AG20443 (cell line): ENCODE results near the gene RAPGEF5.

Experiments used
- DNase-seq: peaks from one replicate; pipeline ENCODE4 v3.0.0; 2012; ENCODE audit warnings: low spot score, mixed read lengths

The RAPGEF5 gene

GRCh38 chr7:22356701-22357310 is at the start of gene RAPGEF5:
TSS of gene RAPGEF5 (minus strand) at chr7:22357154. CDS start at chr7:22357060, 94 bp downstream.
- peak; percentile 69 for DNase-seq

GRCh38 chr7:22406715-22407114 is 49.8 kb upstream of the RAPGEF5 start:
- DNase-seq: no peak

- DNase-seq: no peak
Measured at GRCh38 chr7:22404421-22405023, 47.6 kb upstream of the RAPGEF5 start.

GRCh38 chr7:22403344-22403743 is 46.4 kb upstream of the RAPGEF5 start:
- DNase-seq: no peak

- DNase-seq: no peak
Measured at GRCh38 chr7:22402250-22402649, 45.3 kb upstream of the RAPGEF5 start.

GRCh38 chr7:22400936-22401553 is 44.1 kb upstream of the RAPGEF5 start:
- DNase-seq: no peak

- DNase-seq: no peak
Measured at GRCh38 chr7:22400150-22400814, 43.3 kb upstream of the RAPGEF5 start.

GRCh38 chr7:22399546-22399945 is 42.6 kb upstream of the RAPGEF5 start:
- no peak for DNase-seq

- no peak for DNase-seq
Measured at GRCh38 chr7:22399091-22399490, 42.1 kb upstream of the RAPGEF5 start.

- peak; percentile 17 for DNase-seq
Measured at GRCh38 chr7:22397981-22398380, 41.0 kb upstream of the RAPGEF5 start.

- DNase-seq: no peak
Measured at GRCh38 chr7:22395222-22395621, 38.3 kb upstream of the RAPGEF5 start.

GRCh38 chr7:22394739-22395138 is 37.8 kb upstream of the RAPGEF5 start:
- DNase-seq: no peak

GRCh38 chr7:22393913-22394729 is 37.2 kb upstream of the RAPGEF5 start:
- DNase-seq: peak; percentile 71

- no peak for DNase-seq
Measured at GRCh38 chr7:22390516-22390915, 33.6 kb upstream of the RAPGEF5 start.

- DNase-seq: no peak
Measured at GRCh38 chr7:22389892-22390291, 32.9 kb upstream of the RAPGEF5 start.

- DNase-seq: peak; percentile 70
Measured at GRCh38 chr7:22387583-22387982, 30.6 kb upstream of the RAPGEF5 start.

GRCh38 chr7:22386865-22387264 is 29.9 kb upstream of the RAPGEF5 start:
- no peak for DNase-seq

- no peak for DNase-seq
Measured at GRCh38 chr7:22386206-22386858, 29.4 kb upstream of the RAPGEF5 start.

GRCh38 chr7:22385326-22385725 is 28.4 kb upstream of the RAPGEF5 start:
- DNase-seq: no peak

- DNase-seq: no peak
Measured at GRCh38 chr7:22380333-22380732, 23.4 kb upstream of the RAPGEF5 start.

GRCh38 chr7:22378199-22378980 is 21.4 kb upstream of the RAPGEF5 start:
- no peak for DNase-seq
